Endothelial cell of umbilical vein (primary cell): ENCODE measurements around the gene ZNFX1. TPM values are rescaled to one million over a fixed set of nuclear protein-coding genes. Genes with fewer than 3 reads are reported as not detected.

Experiments
- BruUV-seq: library from RNA; stranded (reverse); fragments of 400-500 nt; replicated peaks from 2 replicates; lab custom pipeline; 2021; lab: Mats Ljungman, UMichigan
- CTCF ChIA-PET: fragments of 300-600, 350-600 bp; sonication (Branson Sonifier 250); formaldehyde crosslinking; loops from one replicate; lab custom pipeline; 2021; ENCODE audit warnings: antibody characterized with exemption, inconsistent platforms; lab: Charles Lee
- POLR2A ChIA-PET: fragments of 300-600, 350-600 bp; sonication (Branson Sonifier 250); formaldehyde crosslinking; loops from one replicate; lab custom pipeline; 2021; ENCODE audit warnings: antibody characterized with exemption, inconsistent platforms; lab: Charles Lee
- DNase-seq: peaks from one replicate; pipeline ENCODE4 v3.0.0-alpha.2; 2011; ENCODE audit warnings: low read depth, low spot score
- FAIRE-seq: peaks from 2 replicates; lab custom pipeline; 2011; peaks lifted over from hg19 to GRCh38; lab: Jason Lieb, UNC
- H2AFZ ChIP-seq: 2 replicates; pipeline ENCODE4 v1.6.0; 2012; ENCODE audit warnings: low read depth, low read length, control low read depth, inconsistent platforms
- H3K27ac ChIP-seq: 2 replicates; pipeline ENCODE4 v1.5.1; 2011; ENCODE audit warnings: low read depth, mild to moderate bottlenecking, control low read depth, low read length, moderate library complexity; ENCODE audit not compliant: insufficient read depth
- H3K27me3 ChIP-seq, 2 experiments: 2 replicates each; pipeline versions ENCODE4 v1.6.0 to v1.6.1; 2011; ENCODE audit warnings: low read length in 2 of 2, mixed read lengths in 1 of 2; ENCODE audit not compliant: control insufficient read depth in 2 of 2, insufficient read depth in 2 of 2
- H3K36me3 ChIP-seq, 2 experiments: 2 replicates in 1 of 2; 3 replicates in 1 of 2; pipeline ENCODE4 v1.5.1; 2011; ENCODE audit warnings: low read length in 2 of 2, mild to moderate bottlenecking in 1 of 2, moderate library complexity in 1 of 2; ENCODE audit not compliant: control insufficient read depth in 2 of 2, insufficient read depth in 2 of 2; ENCODE audit errors: extremely low read depth in 1 of 2
- H3K4me1 ChIP-seq: 3 replicates; pipeline ENCODE4 v1.5.1; 2011; ENCODE audit warnings: mild to moderate bottlenecking, low read length; ENCODE audit not compliant: control insufficient read depth, insufficient read depth; ENCODE audit errors: extremely low read depth
- H3K4me2 ChIP-seq: 2 replicates; pipeline ENCODE4 v1.6.1; 2011; ENCODE audit warnings: low read length, control low read depth, mixed read lengths; ENCODE audit not compliant: insufficient read depth
- H3K4me3 ChIP-seq, 3 experiments: fragments of 200-600 bp in 1 of 3; sonication (generic), shearing (Covaris generic) in 1 of 3; replicated peaks in 1 of 3; 2 replicates each; pipeline ENCODE4 v1.5.1; 2011 to 2016; ENCODE audit warnings: control low read depth in 3 of 3, low read length in 3 of 3, mild to moderate bottlenecking in 2 of 3, inconsistent platforms in 1 of 3, low read depth in 1 of 3, moderate library complexity in 1 of 3; ENCODE audit not compliant: insufficient read depth in 1 of 3
- H3K79me2 ChIP-seq: 2 replicates; pipeline ENCODE4 v1.6.0; 2012; ENCODE audit warnings: low read length, inconsistent platforms; ENCODE audit not compliant: control insufficient read depth, insufficient read depth
- H3K9ac ChIP-seq: replicated peaks from 2 replicates; pipeline ENCODE3; 2011; ENCODE audit warnings: low read length, control low read depth; ENCODE audit not compliant: insufficient read depth; ENCODE audit errors: extremely low read depth
- H3K9me1 ChIP-seq: replicated peaks from 3 replicates; pipeline ENCODE4 v1.6.0; 2011; ENCODE audit warnings: mild to moderate bottlenecking, low read length; ENCODE audit not compliant: control insufficient read depth, insufficient read depth; ENCODE audit errors: extremely low read depth
- H3K9me3 ChIP-seq: replicated peaks from 2 replicates; pipeline ENCODE4 v1.5.1; 2012; ENCODE audit warnings: low read length, inconsistent platforms; ENCODE audit not compliant: control insufficient read depth, insufficient read depth
- H4K20me1 ChIP-seq: replicated peaks from 2 replicates; pipeline ENCODE3; 2011; ENCODE audit warnings: mild to moderate bottlenecking, low read length; ENCODE audit not compliant: control insufficient read depth, insufficient read depth; ENCODE audit errors: extremely low read depth
- FOS ChIP-seq: IDR thresholded peaks from 2 replicates; pipeline ENCODE4 v1.6.1; 2011; ENCODE audit warnings: mild to moderate bottlenecking, low read length, moderate library complexity, borderline replicate concordance; ENCODE audit not compliant: insufficient read depth
- GATA2 ChIP-seq: IDR thresholded peaks from 2 replicates; pipeline ENCODE4 v1.7.0; 2011; ENCODE audit warnings: low read depth, mild to moderate bottlenecking, moderate library complexity, mixed read lengths, low read length; ENCODE audit not compliant: insufficient read length, insufficient read depth
- JUN ChIP-seq: IDR thresholded peaks from 2 replicates; pipeline ENCODE4 v1.6.1; 2011; ENCODE audit warnings: borderline replicate concordance, low read depth; ENCODE audit not compliant: insufficient read length, insufficient read depth
- MAX ChIP-seq: IDR thresholded peaks from 2 replicates; pipeline ENCODE4 v1.6.1; 2011; ENCODE audit not compliant: insufficient read depth, insufficient read length
- MYC ChIP-seq: IDR thresholded peaks from one replicate; pipeline ENCODE4 v1.6.1; 2011; ENCODE audit warnings: mild to moderate bottlenecking, low read depth, low read length
- POLR2A ChIP-seq: IDR thresholded peaks from 2 replicates; pipeline ENCODE4 v1.6.1; 2012; ENCODE audit warnings: low read depth, mild to moderate bottlenecking, control low read depth, low read length
- POLR2AphosphoS5 ChIP-seq: IDR thresholded peaks from 2 replicates; pipeline ENCODE4 v1.6.1; 2012; ENCODE audit warnings: low read depth, mild to moderate bottlenecking, control low read depth, low read length, moderate library complexity; ENCODE audit not compliant: insufficient read depth
- dilution Hi-C: fragments of 300-500 bp; cut with MboI; formaldehyde crosslinking; loops from one replicate; pipeline ENCODE4 v1.15.0; 2019; ENCODE audit warnings: low sequenced_read_pairs; ENCODE audit not compliant: extremely low pct_ligation_motif_present
- intact Hi-C: fragments of 100-400 bp; cut with micrococcal nuclease; formaldehyde crosslinking; loops from one replicate; pipeline ENCODE4 v1.10.0; 2022
- polyA plus RNA-seq, 4 experiments: library from polyadenylated mRNA; depleted of rRNA in 3 of 4; stranded (reverse) in 3 of 4; unstranded in 1 of 4; fragments of >200 nt; gene quantifications; 2 replicates each; pipeline versions ENCODE4 v1.2.1 to v1.2.3, GENCODE V29; 2011 to 2012; ENCODE audit warnings: missing spikeins in 1 of 4
- total RNA-seq: library from RNA; stranded (reverse); gene quantifications from 2 replicates; pipeline ENCODE4 v1.2.3, GENCODE V29; 2021

Gene ZNFX1
- total and polyA plus RNA-seq, 2 donors (not counting 3 experiments of a cell fraction or from before 2014, with no cell fraction given), result 8.3 to 27.9 TPM

- FAIRE-seq, result peak; percentile 52
- ChIA-PET CTCF (interaction anchor here (1.0 to 1.9 kb wide), 3 partner anchors 34 to 40 kb away, joined by 3 to 13 read pairs (median 3); no protein-coding TSS in a partner anchor), POLR2A (interaction anchor here (1.5 kb wide), 1 partner anchor 9 kb away, joined by 8 read pairs; the partner anchor contains the start of gene ZNFX1)
These were observed 9.1 kb upstream of the ZNFX1 start for GRCh38 chr20:49286689-49287551.

GRCh38 chr20:49285813-49286494 is 8.1 kb upstream of the ZNFX1 start:
- CTCF ChIA-PET, result interaction anchor here (1.1 kb wide), 1 partner anchor 35 kb away, joined by 3 read pairs; no protein-coding TSS in a partner anchor

More at GRCh38 chr20:49286689-49287551, 9.1 kb upstream of the ZNFX1 start:
- dilution Hi-C loops (no loop called here), intact Hi-C loops (no loop called here)
- Histone ChIP-seq H4K20me1 (peaks cover 31% of the 10 kb centered on the region), H3K27me3 (no peaks in the 10 kb centered on the region), H2AFZ (no peak overlapping the region), H3K4me1 (peaks cover 56% of the 10 kb centered on the region), H3K4me3 (no peak overlapping the region), H3K9me3 (no peaks in the 10 kb centered on the region), H3K9me1 (no peaks in the 10 kb centered on the region), H3K4me2 (peak overlapping the region; percentile 60), H3K27ac (peak overlapping the region; percentile 48), H3K79me2 (peaks cover 61% of the 10 kb centered on the region), H3K36me3 (peaks cover 72 to 78% of the 10 kb centered on the region in 2 experiments), H3K9ac (no peak overlapping the region)
- TF ChIP-seq FOS, result no peak
- TF ChIP-seq MAX, result no peak
- TF ChIP-seq GATA2, result no peak
- no peak for TF ChIP-seq MYC
- TSS peak; percentile 80 for BruUV-seq
- DNase-seq, result no peak

More at GRCh38 chr20:49285813-49286494, 8.1 kb upstream of the ZNFX1 start:
- no peak for TF ChIP-seq JUN
- TF ChIP-seq POLR2A, result peak; percentile 69
- peak; percentile 24 for TF ChIP-seq POLR2AphosphoS5
- Histone ChIP-seq H3K9ac (no peak overlapping the region), H3K4me2 (peak overlapping the region; percentile 60), H3K9me3 (no peaks in the 10 kb centered on the region), H3K4me1 (peaks cover 62% of the 10 kb centered on the region), H3K4me3 (peak overlapping the region in 1 of 3 experiments; percentile 5), H3K36me3 (peaks cover 79 to 84% of the 10 kb centered on the region in 2 experiments), H3K79me2 (peaks cover 70% of the 10 kb centered on the region), H3K9me1 (no peaks in the 10 kb centered on the region), H3K27me3 (no peaks in the 10 kb centered on the region), H2AFZ (no peak overlapping the region), H4K20me1 (peaks cover 34% of the 10 kb centered on the region), H3K27ac (no peak overlapping the region)
- BruUV-seq, result no TSS peak
- intact Hi-C loops (no loop called here), dilution Hi-C loops (no loop called here)
- FAIRE-seq (no peak), DNase-seq (no peak)
- POLR2A ChIA-PET, result no interaction called here
